ENCODE data around the gene KMT2E. TPM values are rescaled to one million over a fixed set of nuclear protein-coding genes. Genes with fewer than 3 reads are reported as not detected.

The KMT2E gene
- total RNA-seq, 1 donor from 2014 or later: 43.0 TPM

DNA sequence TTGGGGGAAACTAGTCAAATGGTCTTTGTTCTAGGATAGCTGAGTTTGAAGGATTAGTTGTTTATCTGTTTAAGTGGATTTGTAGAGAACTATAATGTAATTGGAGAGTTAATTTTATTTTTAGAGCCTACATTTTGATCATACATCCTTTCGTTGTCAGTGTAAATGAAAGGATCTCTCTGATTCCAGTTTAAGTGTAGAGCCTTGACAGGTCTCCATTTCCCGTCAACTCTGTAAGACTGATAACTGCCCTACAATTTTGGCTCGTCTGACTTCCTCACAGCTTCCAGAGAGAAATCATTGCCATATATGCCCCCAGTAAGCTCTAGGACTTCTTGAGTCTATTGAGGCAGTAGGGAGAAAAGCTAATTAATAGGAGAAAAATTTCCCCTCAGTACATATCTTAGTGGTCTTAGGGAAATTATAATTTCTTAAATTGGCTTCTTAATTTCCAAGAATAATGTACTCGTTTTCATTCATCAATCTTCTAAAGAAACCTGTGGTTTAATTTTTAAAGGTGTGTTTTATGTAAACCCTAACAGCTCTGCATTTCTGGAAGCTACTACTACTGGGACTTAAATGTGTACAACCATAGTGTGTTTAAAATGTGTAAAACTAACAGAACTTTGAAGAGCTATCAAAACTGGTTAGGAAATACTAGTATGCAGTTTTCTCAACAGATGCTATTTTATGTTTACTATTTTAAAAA, 3.8 kb downstream of the KMT2E start:
- H3K36me3 ChIP-seq: no peaks in the 10 kb centered on the region
- intact Hi-C loops (cut with DNase I): loop anchor here (5.0 kb wide), 1 partner anchor 96 kb away; no protein-coding TSS in a partner anchor
- H3K9me3 ChIP-seq: no peaks in the 10 kb centered on the region
- H3K27me3 ChIP-seq: no peaks in the 10 kb centered on the region
- peak overlapping the region; percentile 83 to 98 for H3K4me3 ChIP-seq
- H3K27ac ChIP-seq: peak overlapping the region; percentile 97 to 100
- DNase-seq (ENCODE audit: low spot score in 2 of 2): no peak
- H3K4me1 ChIP-seq: peaks cover 0 to 28% of the 10 kb centered on the region in 2 donors
- TF ChIP-seq, protein P1, sequence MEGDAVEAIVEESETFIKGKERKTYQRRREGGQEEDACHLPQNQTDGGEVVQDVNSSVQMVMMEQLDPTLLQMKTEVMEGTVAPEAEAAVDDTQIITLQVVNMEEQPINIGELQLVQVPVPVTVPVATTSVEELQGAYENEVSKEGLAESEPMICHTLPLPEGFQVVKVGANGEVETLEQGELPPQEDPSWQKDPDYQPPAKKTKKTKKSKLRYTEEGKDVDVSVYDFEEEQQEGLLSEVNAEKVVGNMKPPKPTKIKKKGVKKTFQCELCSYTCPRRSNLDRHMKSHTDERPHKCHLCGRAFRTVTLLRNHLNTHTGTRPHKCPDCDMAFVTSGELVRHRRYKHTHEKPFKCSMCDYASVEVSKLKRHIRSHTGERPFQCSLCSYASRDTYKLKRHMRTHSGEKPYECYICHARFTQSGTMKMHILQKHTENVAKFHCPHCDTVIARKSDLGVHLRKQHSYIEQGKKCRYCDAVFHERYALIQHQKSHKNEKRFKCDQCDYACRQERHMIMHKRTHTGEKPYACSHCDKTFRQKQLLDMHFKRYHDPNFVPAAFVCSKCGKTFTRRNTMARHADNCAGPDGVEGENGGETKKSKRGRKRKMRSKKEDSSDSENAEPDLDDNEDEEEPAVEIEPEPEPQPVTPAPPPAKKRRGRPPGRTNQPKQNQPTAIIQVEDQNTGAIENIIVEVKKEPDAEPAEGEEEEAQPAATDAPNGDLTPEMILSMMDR (IDR thresholded peaks at IDR 0.05): no peak

DNA sequence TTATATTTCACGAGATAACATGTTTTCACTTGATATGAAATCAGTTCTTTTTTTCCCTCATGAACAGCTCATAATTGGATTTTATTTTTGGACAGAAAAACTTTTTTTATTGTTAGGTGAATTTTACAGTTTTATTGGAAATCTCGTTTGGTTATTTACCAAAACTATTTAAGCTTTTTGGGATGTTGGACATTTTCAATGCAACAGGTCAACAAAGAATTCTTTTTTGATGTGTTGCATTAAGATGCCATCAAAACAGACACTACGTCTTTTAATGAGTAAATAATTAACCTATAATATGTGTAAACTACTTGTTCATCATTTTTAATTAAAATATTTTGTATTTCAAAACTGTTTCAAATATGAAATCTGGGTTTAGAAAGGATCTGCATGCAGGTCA, 5.3 kb downstream of the KMT2E start:
- intact Hi-C loops (cut with DNase I): loop anchor here (5.0 kb wide), 1 partner anchor 97 kb away; no protein-coding TSS in a partner anchor
- Histone ChIP-seq H3K27ac (peak overlapping the region in 1 of 2 donors; percentile 49), H3K27me3 (no peaks in the 10 kb centered on the region), H3K4me1 (peaks cover 0 to 32% of the 10 kb centered on the region in 2 donors), H3K36me3 (no peaks in the 10 kb centered on the region), H3K4me3 (peak overlapping the region; percentile 8 to 35), H3K9me3 (no peaks in the 10 kb centered on the region)
- TF ChIP-seq, protein P1 (IDR thresholded peaks at IDR 0.05): no peak
- no peak for DNase-seq (ENCODE audit: low spot score in 2 of 2)

DNA sequence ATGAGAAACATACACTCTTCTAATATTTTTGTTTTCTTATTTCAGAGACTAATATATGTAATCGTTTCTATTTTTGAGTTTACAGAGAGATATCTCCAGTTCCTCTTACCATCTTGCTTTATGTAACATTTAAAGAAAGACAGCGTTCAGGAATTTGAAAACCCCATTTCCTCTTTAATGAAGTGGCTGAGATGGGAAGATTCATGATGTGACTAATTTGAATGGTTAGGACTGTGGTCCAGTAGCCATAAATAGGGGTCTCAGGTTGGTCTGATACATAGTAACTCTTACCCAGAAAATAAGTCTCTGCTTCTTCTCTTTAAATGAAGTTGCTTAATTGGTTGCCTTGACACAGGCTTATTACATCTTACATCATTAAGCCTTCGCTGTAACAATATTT, 6.9 kb downstream of the KMT2E start:
- Histone ChIP-seq H3K27me3 (no peaks in the 10 kb centered on the region), H3K4me3 (peak overlapping the region; percentile 8 to 32), H3K9me3 (no peaks in the 10 kb centered on the region), H3K4me1 (peaks cover 9 to 39% of the 10 kb centered on the region in 2 donors), H3K36me3 (no peaks in the 10 kb centered on the region), H3K27ac (peak overlapping the region in 1 of 2 donors; percentile 49)
- intact Hi-C loops (cut with DNase I): no loop called here
- TF ChIP-seq, protein P1 (IDR thresholded peaks at IDR 0.05): no peak
- DNase-seq (ENCODE audit: low spot score in 2 of 2): no peak

DNA sequence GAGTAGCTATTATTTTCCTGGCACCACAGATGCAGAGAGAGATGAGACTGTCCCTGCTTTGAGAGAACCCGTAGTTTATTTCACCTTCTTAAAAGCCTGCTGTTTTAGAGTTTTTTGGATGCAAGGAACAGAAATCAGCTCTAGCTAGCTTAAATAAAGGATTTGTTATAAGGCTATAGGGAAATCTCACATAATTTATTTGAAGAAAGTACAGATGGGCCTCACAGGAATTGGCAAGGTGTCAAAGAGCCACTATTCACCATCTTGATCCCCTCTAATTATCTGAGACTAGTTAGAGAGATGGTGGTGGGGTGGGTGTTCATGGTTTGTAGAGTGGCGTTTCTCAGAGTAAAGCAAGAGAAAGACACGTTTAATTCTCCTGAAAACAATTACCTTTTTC, 7.3 kb downstream of the KMT2E start:
- DNase-seq (ENCODE audit: low spot score in 2 of 2): no peak
- Histone ChIP-seq H3K9me3 (no peaks in the 10 kb centered on the region), H3K27ac (peak overlapping the region in 1 of 2 donors; percentile 49), H3K4me1 (peaks cover 11 to 43% of the 10 kb centered on the region in 2 donors), H3K36me3 (no peaks in the 10 kb centered on the region), H3K27me3 (no peaks in the 10 kb centered on the region), H3K4me3 (peak overlapping the region in 1 of 2 donors; percentile 32)
- intact Hi-C loops (cut with DNase I): no loop called here
- TF ChIP-seq, protein P1 (IDR thresholded peaks at IDR 0.05): no peak

DNA sequence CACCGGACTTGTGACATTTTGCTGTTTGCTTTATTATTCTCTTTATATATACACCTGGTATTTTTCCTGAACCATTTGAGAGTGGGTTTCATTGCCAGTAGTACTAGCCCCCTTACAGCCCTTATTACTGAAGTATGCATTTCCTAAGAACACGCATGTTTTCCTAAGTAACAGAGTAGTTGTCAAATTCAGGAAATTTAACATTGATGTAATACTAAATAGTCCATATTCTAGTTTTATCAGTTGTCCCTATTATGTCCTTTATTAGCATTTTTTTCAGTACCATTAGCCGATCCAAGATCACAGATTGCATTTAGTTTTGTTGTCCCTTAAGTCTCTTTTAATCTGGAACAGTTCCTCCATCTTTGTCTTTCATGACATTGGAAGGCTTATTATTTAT, 8.0 kb downstream of the KMT2E start:
- Histone ChIP-seq H3K36me3 (no peaks in the 10 kb centered on the region), H3K4me1 (peaks cover 11 to 46% of the 10 kb centered on the region in 2 donors), H3K9me3 (no peaks in the 10 kb centered on the region), H3K27me3 (no peaks in the 10 kb centered on the region), H3K4me3 (no peak overlapping the region), H3K27ac (peak overlapping the region in 1 of 2 donors; percentile 3)
- intact Hi-C loops (cut with DNase I): no loop called here
- TF ChIP-seq, protein P1 (IDR thresholded peaks at IDR 0.05): no peak
- DNase-seq (ENCODE audit: low spot score in 2 of 2): no peak
